GM23338 (cell line): ENCODE results near the gene APBA2. TPM values are rescaled to one million over a fixed set of nuclear protein-coding genes. Genes with fewer than 3 reads are reported as not detected.

Experiments
- ATAC-seq: fragments of 200-7000 bp; cut with Tn5 transposase; 3 replicates; pipeline ENCODE4 v1.9.1; 2020
- DNase-seq: peaks from one replicate; pipeline ENCODE4 v3.0.0-alpha.2; 2015; ENCODE audit warnings: low spot score
- H2AFZ ChIP-seq: fragments of 200-600 bp; sonication (generic); 2 replicates; pipeline ENCODE4 v1.8.0; 2016; ENCODE audit warnings: antibody characterized with exemption, mild to moderate bottlenecking, moderate library complexity
- H3F3A ChIP-seq: fragments of 200-600 bp; sonication (generic); replicated peaks from 2 replicates; pipeline ENCODE4 v1.8.0; 2017; ENCODE audit warnings: antibody characterized with exemption, mixed run types, low read depth
- H3K27ac ChIP-seq: fragments of 200-600 bp; sonication (generic); 2 replicates; pipeline ENCODE4 v1.6.1; 2016; ENCODE audit warnings: low read depth
- H3K27me3 ChIP-seq: fragments of 200-600 bp; sonication (generic); 2 replicates; pipeline ENCODE4 v1.8.0; 2016; ENCODE audit warnings: mild to moderate bottlenecking, mixed run types, moderate library complexity; ENCODE audit not compliant: insufficient read depth
- H3K36me3 ChIP-seq: fragments of 200-600 bp; sonication (generic); 2 replicates; pipeline ENCODE4 v1.8.0; 2016; ENCODE audit warnings: mild to moderate bottlenecking; ENCODE audit not compliant: insufficient read depth
- H3K4me1 ChIP-seq: fragments of 200-600 bp; sonication (generic); 2 replicates; pipeline ENCODE4 v1.8.0; 2016; ENCODE audit warnings: mild to moderate bottlenecking, moderate library complexity; ENCODE audit not compliant: insufficient read depth
- H3K4me2 ChIP-seq: fragments of 200-600 bp; sonication (generic); 2 replicates; pipeline ENCODE4 v1.7.1; 2017; ENCODE audit warnings: mixed run types
- H3K4me3 ChIP-seq: fragments of 200-600 bp; sonication (generic); 2 replicates; pipeline ENCODE4 v1.6.1; 2016; ENCODE audit warnings: mixed run types
- H3K79me2 ChIP-seq: fragments of 200-600 bp; sonication (generic); replicated peaks from 2 replicates; pipeline ENCODE4 v1.8.0; 2017; ENCODE audit warnings: mild to moderate bottlenecking; ENCODE audit not compliant: insufficient read depth
- H3K9me2 ChIP-seq: fragments of 200-600 bp; sonication (generic); 2 replicates; pipeline ENCODE4 v1.8.0; 2017; ENCODE audit not compliant: insufficient read depth
- H4K20me1 ChIP-seq: fragments of 200-600 bp; sonication (generic); replicated peaks from 2 replicates; pipeline ENCODE4 v1.8.0; 2017; ENCODE audit warnings: mild to moderate bottlenecking; ENCODE audit not compliant: insufficient read depth
- H3K27ac Mint-ChIP-seq: 2 replicates; pipeline ENCODE4 v1.8.0; 2020; ENCODE audit warnings: inconsistent platforms, mild to moderate bottlenecking, moderate library complexity, mixed read lengths
- H3K27me3 Mint-ChIP-seq: 3 replicates; pipeline ENCODE4 v1.8.0; 2022; ENCODE audit warnings: low read depth, mild to moderate bottlenecking, moderate library complexity, mixed read lengths, inconsistent platforms; ENCODE audit not compliant: insufficient read depth, poor library complexity
- H3K36me3 Mint-ChIP-seq: 3 replicates; pipeline ENCODE4 v1.8.0; 2021; ENCODE audit warnings: low read depth, mild to moderate bottlenecking, inconsistent platforms, moderate library complexity, mixed read lengths
- H3K4me1 Mint-ChIP-seq: 3 replicates; pipeline ENCODE4 v1.8.0; 2020; ENCODE audit warnings: mild to moderate bottlenecking, inconsistent platforms, mixed read lengths
- H3K4me3 Mint-ChIP-seq: 3 replicates; pipeline ENCODE4 v1.8.0; 2021; ENCODE audit warnings: moderate library complexity, mild to moderate bottlenecking, inconsistent platforms, mixed read lengths
- H3K9me3 Mint-ChIP-seq: 3 replicates; pipeline ENCODE4 v1.8.0; 2020; ENCODE audit warnings: moderate library complexity, mild to moderate bottlenecking, inconsistent platforms, mixed read lengths
- CREB1 ChIP-seq: fragments of 250-450 bp; sonication (Bioruptor Pico); IDR thresholded peaks from 2 replicates; pipeline ENCODE4 v1.5.0; 2020; ENCODE audit warnings: low read depth, mild to moderate bottlenecking, moderate library complexity
- CTCF ChIP-seq, 2 experiments: fragments of 200-600 bp in 1 of 2; sonication (generic) in 1 of 2; conservative IDR thresholded peaks; 2 replicates each; pipeline versions ENCODE4 v1.5.1 to v1.6.1; 2016 to 2017; ENCODE audit warnings: antibody characterized with exemption in 2 of 2, low read depth in 2 of 2, mild to moderate bottlenecking in 2 of 2, moderate library complexity in 1 of 2
- ETS1 ChIP-seq: IDR thresholded peaks from 2 replicates; pipeline ENCODE4 v1.6.1; 2016; ENCODE audit warnings: antibody characterized with exemption
- EZH2 ChIP-seq: fragments of 200-600 bp; sonication (generic); IDR thresholded peaks from one replicate; pipeline ENCODE4 v1.8.0; 2017; ENCODE audit warnings: antibody characterized with exemption, mild to moderate bottlenecking, low read depth; ENCODE audit not compliant: unreplicated experiment
- EZH2phosphoT487 ChIP-seq: fragments of 200-600 bp; sonication (generic); IDR thresholded peaks from one replicate; pipeline ENCODE4 v1.8.1; 2018; ENCODE audit warnings: antibody characterized with exemption; ENCODE audit not compliant: unreplicated experiment
- NANOG ChIP-seq: IDR thresholded peaks from 2 replicates; pipeline ENCODE4 v1.6.1; 2016; ENCODE audit warnings: antibody characterized with exemption, borderline replicate concordance
- POLR2AphosphoS5 ChIP-seq: IDR thresholded peaks from 2 replicates; pipeline ENCODE4 v1.6.1; 2016; ENCODE audit warnings: antibody characterized with exemption, low read depth
- REST ChIP-seq: IDR thresholded peaks from one replicate; pipeline ENCODE4 v1.6.1; 2018; ENCODE audit warnings: antibody characterized with exemption; ENCODE audit not compliant: unreplicated experiment
- ZNF114 ChIP-seq: fragments of 250-450 bp; sonication (Bioruptor Pico); IDR thresholded peaks from 2 replicates; pipeline ENCODE4 v1.5.0; 2020; ENCODE audit warnings: mild to moderate bottlenecking, moderate library complexity
- ZNF331 ChIP-seq: fragments of 250-450 bp; sonication (Bioruptor Pico); IDR thresholded peaks from 2 replicates; pipeline ENCODE4 v1.5.0; 2020; ENCODE audit warnings: low read depth, mild to moderate bottlenecking, moderate library complexity
- ZNF462 ChIP-seq: fragments of 250-450 bp; sonication (Bioruptor Pico); IDR thresholded peaks from 2 replicates; pipeline ENCODE4 v1.5.0; 2020; ENCODE audit warnings: mild to moderate bottlenecking, moderate library complexity
- polyA plus RNA-seq: library from polyadenylated mRNA; unstranded; fragments of >200 nt; fragmentation: Nextera tagmentation; extraction: Ambion mirVana; gene quantifications from 2 replicates; pipeline ENCODE4 v1.2.1, GENCODE V29; 2016
- total RNA-seq: library from RNA; depleted of rRNA; stranded (reverse); fragments of >200 nt; shearing (Covaris generic); gene quantifications from 2 replicates; pipeline ENCODE4 v1.2.3, GENCODE V29; 2014

APBA2 gene
- total and polyA plus RNA-seq, 2 experiments from 2014 or later = 5.9 to 24.7 TPM

- ATAC-seq = no peak
Measured at GRCh38 chr15:28986726-28987125, 101.0 kb downstream of the APBA2 start.

More at GRCh38 chr15:28986726-28987125, 101.0 kb downstream of the APBA2 start:
- Mint-ChIP-seq H3K27ac (no peak overlapping the region), H3K4me3 (no peak overlapping the region), H3K4me1 (peaks cover 15% of the 10 kb centered on the region), H3K9me3 (no peaks in the 10 kb centered on the region), H3K27me3 (peaks cover 3% of the 10 kb centered on the region), H3K36me3 (no peaks in the 10 kb centered on the region)
- Histone ChIP-seq H3K27me3 (no peaks in the 10 kb centered on the region), H3K4me2 (no peak overlapping the region), H3K4me1 (no peaks in the 10 kb centered on the region), H3K79me2 (no peaks in the 10 kb centered on the region), H3F3A (no peaks in the 10 kb centered on the region), H3K4me3 (no peak overlapping the region), H4K20me1 (no peaks in the 10 kb centered on the region), H2AFZ (no peak overlapping the region), H3K27ac (no peak overlapping the region), H3K9me2 (no peaks in the 10 kb centered on the region), H3K36me3 (no peaks in the 10 kb centered on the region)
- TF ChIP-seq ZNF114 (CRISPR knock-in tag) (no peak), EZH2 (no peak), ZNF462 (no peak), NANOG (no peak), CREB1 (CRISPR knock-in tag) (no peak), CTCF (conservative IDR thresholded peaks at IDR 0.05; ENCODE audit: low read depth in 2 of 2) (no peak), REST (no peak), ETS1 (no peak), EZH2phosphoT487 (no peak), ZNF331 (CRISPR knock-in tag) (no peak), POLR2AphosphoS5 (no peak)
- DNase-seq = no peak
